SK-N-SH (cell line): ENCODE measurements around the gene HLA-DMA. TPM values are rescaled to one million over a fixed set of nuclear protein-coding genes. Genes with fewer than 3 reads are reported as not detected.

ENCODE experiments used
- CTCF ChIA-PET: fragments of 300-600, 350-600 bp; formaldehyde crosslinking; extraction: SDS; loops from one replicate; lab custom pipeline; 2021; lab: Yijun Ruan, JAX
- POLR2A ChIA-PET: fragments of 350-600 bp; sonication (Branson Sonifier 250); formaldehyde crosslinking; extraction: SDS; loops from one replicate; lab custom pipeline; 2020; ENCODE audit warnings: antibody characterized with exemption, inconsistent platforms; lab: Yijun Ruan, JAX
- DNase-seq: peaks from one replicate; pipeline ENCODE4 v3.0.0; 2012
- H2AFZ ChIP-seq: fragments of 200-600 bp; sonication (generic); 2 replicates; pipeline ENCODE4 v1.8.1; 2016; ENCODE audit warnings: antibody characterized with exemption, mild to moderate bottlenecking, low read depth
- H3F3A ChIP-seq: fragments of 200-600 bp; sonication (generic); replicated peaks from 2 replicates; pipeline ENCODE3; 2016; ENCODE audit warnings: antibody characterized with exemption, mild to moderate bottlenecking; ENCODE audit not compliant: insufficient read depth
- H3K27ac ChIP-seq, 2 experiments: fragments of 200-500 bp in 1 of 2; fragments of 200-600 bp in 1 of 2; sonication (Bioruptor generic) in 1 of 2; sonication (generic), shearing (Covaris generic) in 1 of 2; 2 replicates each; pipeline versions ENCODE4 v1.5.1 to v1.6.1; 2014 to 2016; ENCODE audit warnings: low read depth in 2 of 2, inconsistent platforms in 1 of 2, low read length in 1 of 2, mild to moderate bottlenecking in 1 of 2, mixed read lengths in 1 of 2
- H3K27me3 ChIP-seq: fragments of 200-600 bp; sonication (generic), shearing (Covaris generic); 2 replicates; pipeline ENCODE4 v1.6.1; 2016; ENCODE audit warnings: mixed run types; ENCODE audit not compliant: insufficient read depth
- H3K36me3 ChIP-seq, 2 experiments: fragments of 200-500 bp in 1 of 2; fragments of 200-600 bp in 1 of 2; sonication (Bioruptor generic) in 1 of 2; sonication (generic) in 1 of 2; replicated peaks in 1 of 2; 2 replicates each; pipeline versions ENCODE3 to v1.5.1; 2014 to 2016; ENCODE audit warnings: low read length in 1 of 2, mild to moderate bottlenecking in 1 of 2; ENCODE audit not compliant: insufficient read depth in 2 of 2, control insufficient read depth in 1 of 2
- H3K4me1 ChIP-seq, 2 experiments: fragments of 200-500 bp in 1 of 2; fragments of 200-600 bp in 1 of 2; sonication (Bioruptor generic) in 1 of 2; sonication (generic), shearing (Covaris generic) in 1 of 2; 2 replicates each; pipeline versions ENCODE4 v1.5.1 to v1.6.1; 2014 to 2016; ENCODE audit warnings: low read depth in 1 of 2, low read length in 1 of 2, mixed run types in 1 of 2; ENCODE audit not compliant: insufficient read depth in 2 of 2, control insufficient read depth in 1 of 2
- H3K4me2 ChIP-seq: fragments of 200-600 bp; sonication (generic), shearing (Covaris generic); 2 replicates; pipeline ENCODE4 v1.6.1; 2017; ENCODE audit warnings: mixed run types
- H3K4me3 ChIP-seq, 2 experiments: fragments of 200-500 bp in 1 of 2; fragments of 200-600 bp in 1 of 2; sonication (Bioruptor generic) in 1 of 2; sonication (generic), shearing (Covaris generic) in 1 of 2; 2 replicates each; pipeline versions ENCODE4 v1.5.1 to v1.8.1; 2014 to 2016; ENCODE audit warnings: low read depth in 2 of 2, inconsistent platforms in 1 of 2, low read length in 1 of 2, mild to moderate bottlenecking in 1 of 2, mixed read lengths in 1 of 2, moderate library complexity in 1 of 2
- H3K79me2 ChIP-seq: fragments of 200-600 bp; sonication (generic); 2 replicates; pipeline ENCODE4 v1.8.1; 2017; ENCODE audit warnings: mild to moderate bottlenecking; ENCODE audit not compliant: insufficient read depth
- H3K9ac ChIP-seq: fragments of 200-600 bp; sonication (generic); 2 replicates; pipeline ENCODE4 v1.6.1; 2017; ENCODE audit warnings: mixed run types
- H3K9me2 ChIP-seq: fragments of 200-600 bp; sonication (generic); 2 replicates; pipeline ENCODE4 v1.6.1; 2017; ENCODE audit warnings: mixed run types
- H3K9me3 ChIP-seq: fragments of 200-600 bp; sonication (generic); 2 replicates; pipeline ENCODE4 v1.6.1; 2017; ENCODE audit warnings: mixed run types, mild to moderate bottlenecking, moderate library complexity
- H4K20me1 ChIP-seq: fragments of 200-600 bp; sonication (generic); 2 replicates; pipeline ENCODE4 v1.6.1; 2017; ENCODE audit warnings: mild to moderate bottlenecking, mixed run types; ENCODE audit not compliant: insufficient read depth
- CHD2 ChIP-seq: fragments of 150-350 bp; IDR thresholded peaks from 2 replicates; pipeline ENCODE4 v1.6.1; 2018; ENCODE audit warnings: low read length; ENCODE audit not compliant: partially characterized antibody
- ELF1 ChIP-seq: IDR thresholded peaks from 2 replicates; pipeline ENCODE4 v1.4.0; 2012
- FOXJ3 ChIP-seq: sonication (generic); formaldehyde crosslinking; IDR thresholded peaks from 2 replicates; pipeline ENCODE4 v1.5.1; 2020; ENCODE audit warnings: mild to moderate bottlenecking, missing genetic modification reagents
- GABPA ChIP-seq: IDR thresholded peaks from 2 replicates; pipeline ENCODE4 v1.4.0; 2012; ENCODE audit warnings: low read depth, mild to moderate bottlenecking
- JUND ChIP-seq: IDR thresholded peaks from 2 replicates; pipeline ENCODE4 v1.4.0; 2012
- MXI1 ChIP-seq: IDR thresholded peaks from 2 replicates; pipeline ENCODE4 v1.6.1; 2012; ENCODE audit warnings: mild to moderate bottlenecking, low read depth, low read length, improper control_type of control experiment
- NFIC ChIP-seq: IDR thresholded peaks from 2 replicates; pipeline ENCODE4 v1.4.0; 2012; ENCODE audit warnings: borderline replicate concordance
- RAD21 ChIP-seq: IDR thresholded peaks from 2 replicates; pipeline ENCODE4 v1.6.1; 2012; ENCODE audit warnings: mild to moderate bottlenecking, low read length
- RXRA ChIP-seq: IDR thresholded peaks from 2 replicates; pipeline ENCODE4 v1.4.0; 2012; ENCODE audit warnings: low read depth, mild to moderate bottlenecking, borderline replicate concordance
- SMC3 ChIP-seq: IDR thresholded peaks from 2 replicates; pipeline ENCODE4 v1.6.1; 2012; ENCODE audit warnings: low read depth, low read length, improper control_type of control experiment
- TAF1 ChIP-seq: IDR thresholded peaks from 2 replicates; pipeline ENCODE4 v1.6.1; 2012; ENCODE audit warnings: low read depth, mild to moderate bottlenecking, low read length, moderate library complexity, borderline replicate concordance
- YY1 ChIP-seq: IDR thresholded peaks from 2 replicates; pipeline ENCODE4 v1.4.0; 2012; ENCODE audit warnings: low read depth, mild to moderate bottlenecking
- WGBS: methylation state at CpG from one replicate; pipeline ENCODE4 v1.1.6; 2017; ENCODE audit warnings: low lambda C conversion rate; 5-methylcytosine and 5-hydroxymethylcytosine counted together
- polyA plus RNA-seq, 3 experiments: library from polyadenylated mRNA; depleted of rRNA; stranded (reverse); fragments of >200 nt; gene quantifications; 2 replicates each; pipeline ENCODE4 v1.2.3, GENCODE V29; 2012
- TF ChIP-seq, protein P1 (sequence below): IDR thresholded peaks from 2 replicates; pipeline ENCODE4 v1.4.0; 2012; ENCODE audit warnings: low read depth, borderline replicate concordance
- TF ChIP-seq, protein P2 (sequence below): fragments of 150-350 bp; IDR thresholded peaks from 2 replicates; pipeline ENCODE4 v1.6.1; 2016; ENCODE audit warnings: mild to moderate bottlenecking, low read depth, low read length
- TF ChIP-seq, protein P3 (sequence below): IDR thresholded peaks from 2 replicates; pipeline ENCODE4 v1.4.0; 2012; ENCODE audit warnings: low read depth, borderline replicate concordance

The HLA-DMA gene
- polyA plus RNA-seq, 1 of the 3 experiments (the other 2 are of a cell fraction) = 1.2 TPM

DNA sequence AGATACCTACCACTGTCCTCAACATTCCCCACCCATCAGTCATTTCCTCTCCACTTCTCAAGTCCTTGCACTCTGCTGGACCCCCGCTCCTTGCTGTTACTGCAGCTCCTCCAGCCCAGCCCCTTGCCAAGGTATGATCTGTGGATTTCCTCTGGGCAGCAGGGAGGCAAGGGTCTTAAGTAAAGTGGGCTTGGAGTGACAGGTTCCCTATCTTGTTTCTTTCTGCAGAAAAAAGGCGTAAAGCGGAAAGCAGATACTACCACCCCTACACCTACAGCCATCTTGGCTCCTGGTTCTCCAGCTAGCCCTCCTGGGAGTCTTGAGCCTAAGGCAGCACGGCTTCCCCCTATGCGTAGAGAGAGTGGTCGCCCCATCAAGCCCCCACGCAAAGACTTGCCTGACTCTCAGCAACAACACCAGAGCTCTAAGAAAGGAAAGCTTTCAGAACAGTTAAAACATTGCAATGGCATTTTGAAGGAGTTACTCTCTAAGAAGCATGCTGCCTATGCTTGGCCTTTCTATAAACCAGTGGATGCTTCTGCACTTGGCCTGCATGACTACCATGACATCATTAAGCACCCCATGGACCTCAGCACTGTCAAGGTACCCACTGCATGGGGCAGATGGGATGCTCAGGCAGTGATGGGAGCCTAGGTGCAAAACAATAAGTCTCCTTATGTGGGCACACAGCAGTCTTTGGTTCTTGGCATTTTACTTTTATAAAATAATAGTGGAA lies 23.6 kb upstream of the HLA-DMA start:
- CTCF ChIA-PET = interaction anchor here (0.6 to 16.2 kb wide), 5 partner anchors 8 to 90 kb away, joined by 3 to 391 read pairs (median 5); partner anchors contain the start of gene HLA-DMB
- no peak overlapping the region for H2AFZ ChIP-seq
- no peak for TF ChIP-seq MXI1
- TF ChIP-seq FOXJ3 = no peak
- TF ChIP-seq, protein P1, sequence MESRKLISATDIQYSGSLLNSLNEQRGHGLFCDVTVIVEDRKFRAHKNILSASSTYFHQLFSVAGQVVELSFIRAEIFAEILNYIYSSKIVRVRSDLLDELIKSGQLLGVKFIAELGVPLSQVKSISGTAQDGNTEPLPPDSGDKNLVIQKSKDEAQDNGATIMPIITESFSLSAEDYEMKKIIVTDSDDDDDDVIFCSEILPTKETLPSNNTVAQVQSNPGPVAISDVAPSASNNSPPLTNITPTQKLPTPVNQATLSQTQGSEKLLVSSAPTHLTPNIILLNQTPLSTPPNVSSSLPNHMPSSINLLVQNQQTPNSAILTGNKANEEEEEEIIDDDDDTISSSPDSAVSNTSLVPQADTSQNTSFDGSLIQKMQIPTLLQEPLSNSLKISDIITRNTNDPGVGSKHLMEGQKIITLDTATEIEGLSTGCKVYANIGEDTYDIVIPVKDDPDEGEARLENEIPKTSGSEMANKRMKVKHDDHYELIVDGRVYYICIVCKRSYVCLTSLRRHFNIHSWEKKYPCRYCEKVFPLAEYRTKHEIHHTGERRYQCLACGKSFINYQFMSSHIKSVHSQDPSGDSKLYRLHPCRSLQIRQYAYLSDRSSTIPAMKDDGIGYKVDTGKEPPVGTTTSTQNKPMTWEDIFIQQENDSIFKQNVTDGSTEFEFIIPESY = no peak
- TF ChIP-seq SMC3 = no peak
- no peak for TF ChIP-seq RAD21
- TF ChIP-seq JUND = no peak
- TF ChIP-seq TAF1 = no peak
- TF ChIP-seq, protein P2, sequence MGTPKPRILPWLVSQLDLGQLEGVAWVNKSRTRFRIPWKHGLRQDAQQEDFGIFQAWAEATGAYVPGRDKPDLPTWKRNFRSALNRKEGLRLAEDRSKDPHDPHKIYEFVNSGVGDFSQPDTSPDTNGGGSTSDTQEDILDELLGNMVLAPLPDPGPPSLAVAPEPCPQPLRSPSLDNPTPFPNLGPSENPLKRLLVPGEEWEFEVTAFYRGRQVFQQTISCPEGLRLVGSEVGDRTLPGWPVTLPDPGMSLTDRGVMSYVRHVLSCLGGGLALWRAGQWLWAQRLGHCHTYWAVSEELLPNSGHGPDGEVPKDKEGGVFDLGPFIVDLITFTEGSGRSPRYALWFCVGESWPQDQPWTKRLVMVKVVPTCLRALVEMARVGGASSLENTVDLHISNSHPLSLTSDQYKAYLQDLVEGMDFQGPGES = no peak
- TF ChIP-seq ELF1 = no peak
- no peak for TF ChIP-seq NFIC
- TF ChIP-seq, protein P3, sequence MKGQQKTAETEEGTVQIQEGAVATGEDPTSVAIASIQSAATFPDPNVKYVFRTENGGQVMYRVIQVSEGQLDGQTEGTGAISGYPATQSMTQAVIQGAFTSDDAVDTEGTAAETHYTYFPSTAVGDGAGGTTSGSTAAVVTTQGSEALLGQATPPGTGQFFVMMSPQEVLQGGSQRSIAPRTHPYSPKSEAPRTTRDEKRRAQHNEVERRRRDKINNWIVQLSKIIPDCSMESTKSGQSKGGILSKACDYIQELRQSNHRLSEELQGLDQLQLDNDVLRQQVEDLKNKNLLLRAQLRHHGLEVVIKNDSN = no peak
- no peak for TF ChIP-seq YY1
- no peak for TF ChIP-seq CHD2
- TF ChIP-seq GABPA = no peak
- no peak for TF ChIP-seq RXRA
- peaks cover 94% of the 10 kb centered on the region for H4K20me1 ChIP-seq
- H3K4me3 ChIP-seq = 0 out of 4 replicates have a peak overlapping the region, but pooled peaks of 1 of the 2 experiments have one; percentile 10
- peaks cover 91% of the 10 kb centered on the region for H3K79me2 ChIP-seq
- POLR2A ChIA-PET = no interaction called here
- H3K9me3 ChIP-seq = no peaks in the 10 kb centered on the region
- no peak overlapping the region; a peak in 1 of 4 replicates for H3K27ac ChIP-seq
- H3K4me2 ChIP-seq = peak overlapping the region; percentile 94
- DNase-seq = no peak
- H3K9ac ChIP-seq = no peak overlapping the region
- no peaks in the 10 kb centered on the region for H3K27me3 ChIP-seq
- peaks cover 87 to 94% of the 10 kb centered on the region in 2 experiments for H3K36me3 ChIP-seq
- peaks cover 24 to 25% of the 10 kb centered on the region in 2 experiments for H3K4me1 ChIP-seq
- 95% methylated on average over 7 of the region's 7 CpGs for WGBS
- H3K9me2 ChIP-seq = no peaks in the 10 kb centered on the region
- peaks cover 79% of the 10 kb centered on the region for H3F3A ChIP-seq
